Esophagus muscularis mucosa (tissue), 4 donors: Measurements from ENCODE around the gene PEX11A.

Experiments used
- EP300 ChIP-seq: sonication (generic); formaldehyde crosslinking; IDR thresholded peaks from one replicate; pipeline ENCODE4 v1.6.1; 2017; ENCODE audit warnings: antibody characterized with exemption
- POLR2A ChIP-seq: fragments of 450-650 bp; IDR thresholded peaks from one replicate; pipeline ENCODE4 v1.6.1; 2017; ENCODE audit warnings: antibody characterized with exemption, moderate library complexity, mild to moderate bottlenecking, low read depth
- POLR2AphosphoS5 ChIP-seq, 2 donors: sonication (generic); formaldehyde crosslinking; IDR thresholded peaks; one replicate each; pipeline ENCODE4 v1.6.1; 2017; ENCODE audit warnings: antibody characterized with exemption in 2 of 2
- TF ChIP-seq, protein P1 (sequence below), 3 experiments: fragments of 200-600 bp in 2 of 3; fragments of 450-650 bp in 1 of 3; sonication (generic) in 2 of 3; IDR thresholded peaks; one replicate each; pipeline ENCODE4 v1.5.1; 2017 to 2019; ENCODE audit warnings: antibody characterized with exemption in 3 of 3, mild to moderate bottlenecking in 2 of 3, moderate library complexity in 1 of 3

DNA sequence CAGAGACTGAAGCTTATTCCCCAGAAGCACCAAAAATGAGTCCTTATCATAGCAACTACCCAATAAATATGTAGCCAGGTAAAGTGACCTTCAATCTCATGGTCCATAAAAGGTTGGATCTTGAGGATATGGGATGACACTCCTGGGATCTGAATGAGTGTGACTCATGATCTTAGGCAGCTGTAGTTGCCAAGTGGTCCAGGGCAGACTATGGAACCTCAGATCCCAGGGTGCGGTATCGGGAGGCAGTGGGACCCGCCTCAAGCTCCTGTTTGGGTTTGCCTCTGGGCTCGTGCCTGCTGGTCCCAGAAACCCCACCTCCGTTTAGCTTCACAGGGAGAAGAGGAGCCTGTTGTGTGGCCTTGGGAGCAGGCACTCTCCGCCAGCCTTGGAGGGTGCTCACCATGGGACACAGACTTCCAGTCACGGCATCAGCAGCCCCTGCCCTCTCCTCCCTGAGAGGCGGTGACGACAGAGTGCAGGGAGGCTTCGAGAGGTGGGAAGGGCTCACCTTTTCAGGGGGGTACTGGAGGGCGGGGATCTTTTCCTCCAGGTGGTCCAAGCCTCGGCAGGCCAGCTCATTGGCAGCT lies 19.5 kb downstream of the PEX11A start:
- TF ChIP-seq, protein P1, sequence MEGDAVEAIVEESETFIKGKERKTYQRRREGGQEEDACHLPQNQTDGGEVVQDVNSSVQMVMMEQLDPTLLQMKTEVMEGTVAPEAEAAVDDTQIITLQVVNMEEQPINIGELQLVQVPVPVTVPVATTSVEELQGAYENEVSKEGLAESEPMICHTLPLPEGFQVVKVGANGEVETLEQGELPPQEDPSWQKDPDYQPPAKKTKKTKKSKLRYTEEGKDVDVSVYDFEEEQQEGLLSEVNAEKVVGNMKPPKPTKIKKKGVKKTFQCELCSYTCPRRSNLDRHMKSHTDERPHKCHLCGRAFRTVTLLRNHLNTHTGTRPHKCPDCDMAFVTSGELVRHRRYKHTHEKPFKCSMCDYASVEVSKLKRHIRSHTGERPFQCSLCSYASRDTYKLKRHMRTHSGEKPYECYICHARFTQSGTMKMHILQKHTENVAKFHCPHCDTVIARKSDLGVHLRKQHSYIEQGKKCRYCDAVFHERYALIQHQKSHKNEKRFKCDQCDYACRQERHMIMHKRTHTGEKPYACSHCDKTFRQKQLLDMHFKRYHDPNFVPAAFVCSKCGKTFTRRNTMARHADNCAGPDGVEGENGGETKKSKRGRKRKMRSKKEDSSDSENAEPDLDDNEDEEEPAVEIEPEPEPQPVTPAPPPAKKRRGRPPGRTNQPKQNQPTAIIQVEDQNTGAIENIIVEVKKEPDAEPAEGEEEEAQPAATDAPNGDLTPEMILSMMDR (IDR thresholded peaks at IDR 0.05) = no peak
- TF ChIP-seq POLR2A = no peak
- TF ChIP-seq EP300 = no peak
- TF ChIP-seq POLR2AphosphoS5 (IDR thresholded peaks at IDR 0.05) = no peak
